Activated naive CD8-positive, alpha-beta T cell (primary cell): ENCODE measurements around the gene EPS8L3.
"Not testable (repeated sequence)": the region's sequence is repeated elsewhere in the genome, so short reads cannot be mapped to it uniquely, and the experiment has no call there.

Source experiments
- H3K27ac Mint-ChIP-seq: one replicate; pipeline ENCODE4 v1.8.0; 2021; ENCODE audit warnings: mixed read lengths
- H3K27me3 Mint-ChIP-seq: one replicate; pipeline ENCODE4 v1.8.0; 2021; ENCODE audit warnings: mixed read lengths
- H3K36me3 Mint-ChIP-seq: one replicate; pipeline ENCODE4 v1.8.0; 2021; ENCODE audit warnings: mixed read lengths
- H3K4me1 Mint-ChIP-seq: one replicate; pipeline ENCODE4 v1.8.0; 2021; ENCODE audit warnings: low read depth, mixed read lengths
- H3K4me3 Mint-ChIP-seq: one replicate; pipeline ENCODE4 v1.8.0; 2021; ENCODE audit warnings: mild to moderate bottlenecking, mixed read lengths
- H3K9me3 Mint-ChIP-seq: one replicate; pipeline ENCODE4 v1.8.0; 2021; ENCODE audit warnings: low read depth, mixed read lengths

Gene EPS8L3

GRCh38 chr1:109800291-109800690 is 36.6 kb upstream of the EPS8L3 start:
- H3K27ac Mint-ChIP-seq, result no peak overlapping the region
- no peaks in the 10 kb centered on the region for H3K27me3 Mint-ChIP-seq
- no peaks in the 10 kb centered on the region for H3K36me3 Mint-ChIP-seq
- peaks cover 74% of the 10 kb centered on the region for H3K4me1 Mint-ChIP-seq
- no peak overlapping the region for H3K4me3 Mint-ChIP-seq
- no peaks in the 10 kb centered on the region for H3K9me3 Mint-ChIP-seq

GRCh38 chr1:109799445-109799844 is 35.7 kb upstream of the EPS8L3 start:
- H3K4me1 Mint-ChIP-seq, result peaks cover 75% of the 10 kb centered on the region
- no peak overlapping the region for H3K4me3 Mint-ChIP-seq
- H3K36me3 Mint-ChIP-seq, result no peaks in the 10 kb centered on the region
- H3K27ac Mint-ChIP-seq, result no peak overlapping the region
- no peaks in the 10 kb centered on the region for H3K27me3 Mint-ChIP-seq
- no peaks in the 10 kb centered on the region for H3K9me3 Mint-ChIP-seq

DNA sequence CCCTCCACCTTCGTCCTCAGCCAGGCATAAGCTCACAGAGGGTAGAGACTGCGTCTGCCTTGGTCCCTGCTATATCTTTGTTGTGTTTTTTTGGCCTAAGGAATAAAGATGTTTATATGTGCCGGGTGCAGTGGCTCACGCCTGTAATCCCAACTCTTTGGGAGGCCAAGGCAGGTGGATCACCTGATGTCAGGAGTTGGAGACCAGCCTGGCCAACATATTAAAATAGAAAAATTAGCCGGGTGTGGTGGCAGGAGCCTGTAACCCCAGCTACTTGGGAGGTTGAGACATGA is 33.5 kb upstream of the EPS8L3 start:
- Mint-ChIP-seq H3K4me1 (peaks cover 72% of the 10 kb centered on the region), H3K27ac (peak overlapping the region; percentile 47)
- not testable (repeated sequence) for H3K36me3 Mint-ChIP-seq, H3K4me3 Mint-ChIP-seq, H3K27me3 Mint-ChIP-seq, H3K9me3 Mint-ChIP-seq

DNA sequence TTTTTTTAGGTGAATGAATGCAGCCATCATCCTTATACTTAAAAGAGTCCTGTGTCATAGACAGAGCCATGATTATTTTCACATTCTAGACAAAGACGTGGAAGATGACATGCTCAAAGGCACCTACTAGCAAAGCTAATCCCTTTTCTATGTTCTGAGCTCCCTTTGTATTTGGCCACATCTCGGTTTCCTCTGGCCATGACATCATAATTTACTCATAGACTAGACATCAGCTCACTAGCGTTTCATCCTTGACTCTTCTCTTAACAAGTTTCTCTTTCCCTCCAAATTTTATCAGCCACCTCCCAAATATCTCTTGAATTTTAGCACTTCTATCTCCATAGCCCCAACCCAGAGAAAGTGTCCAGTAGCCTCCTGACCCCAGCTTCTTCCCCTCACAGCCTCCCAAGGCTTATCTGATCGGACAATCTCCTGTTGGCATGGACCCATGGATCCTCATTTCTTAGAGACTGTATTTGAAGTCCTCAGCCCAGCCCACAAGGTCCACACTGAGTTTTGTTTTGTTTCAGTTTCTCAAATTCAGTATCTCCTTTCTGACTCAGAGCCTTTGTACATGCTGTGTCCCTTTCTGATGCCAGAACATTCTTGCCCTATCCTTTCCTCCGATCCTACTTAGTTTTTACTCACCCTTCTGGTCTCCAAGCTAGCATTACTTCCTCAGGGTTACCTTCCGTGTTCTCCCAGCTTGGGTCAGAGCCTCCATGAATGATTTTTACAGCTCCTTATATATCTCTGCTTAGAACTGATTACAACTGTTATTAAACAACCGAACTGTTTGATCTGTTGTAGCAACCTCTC is 33.0 kb upstream of the EPS8L3 start:
- Mint-ChIP-seq H3K27me3 (no peaks in the 10 kb centered on the region), H3K36me3 (no peaks in the 10 kb centered on the region), H3K27ac (peak overlapping the region; percentile 47), H3K9me3 (no peaks in the 10 kb centered on the region), H3K4me1 (peaks cover 71% of the 10 kb centered on the region), H3K4me3 (no peak overlapping the region)

DNA sequence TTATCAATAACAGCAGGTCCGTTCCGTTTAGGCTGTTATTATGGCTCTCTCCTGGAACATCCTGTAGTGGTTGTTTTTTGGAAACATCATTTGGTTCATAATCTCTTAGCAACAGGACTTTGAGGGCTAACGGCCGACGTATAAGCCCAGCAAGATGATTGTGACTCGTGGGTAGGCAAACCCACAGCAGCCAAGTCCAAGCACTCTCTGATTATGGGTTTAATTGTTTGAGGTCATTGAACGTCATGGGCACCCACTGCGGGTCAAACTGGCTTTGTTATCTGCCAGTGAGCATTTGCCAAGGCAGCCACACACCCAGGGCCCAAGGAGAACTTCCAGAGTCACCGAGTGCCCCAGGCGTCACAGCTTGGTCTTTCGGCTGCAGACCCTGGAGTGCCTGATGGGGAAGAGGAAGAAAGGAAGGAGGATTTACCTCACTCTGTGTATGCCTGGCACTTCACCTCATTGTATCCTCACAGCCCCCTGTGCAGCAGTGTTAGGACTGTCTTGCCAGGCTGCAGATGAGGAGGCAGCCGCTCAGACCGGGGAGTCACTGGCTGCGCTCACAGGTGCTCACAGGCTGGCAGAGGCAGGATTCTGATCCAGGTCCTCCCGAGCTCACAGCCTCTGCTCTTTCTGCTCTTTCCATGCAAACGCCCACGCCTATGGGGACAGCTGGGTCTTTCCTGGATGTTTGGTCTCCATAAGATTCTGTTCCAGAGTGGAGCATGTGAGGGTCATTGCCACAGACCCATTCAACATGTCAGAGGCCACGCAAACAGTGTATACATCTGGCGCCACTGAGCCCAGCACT is 30.8 kb upstream of the EPS8L3 start:
- no peaks in the 10 kb centered on the region for H3K36me3 Mint-ChIP-seq
- H3K4me3 Mint-ChIP-seq, result no peak overlapping the region
- H3K4me1 Mint-ChIP-seq, result peaks cover 73% of the 10 kb centered on the region
- H3K9me3 Mint-ChIP-seq, result no peaks in the 10 kb centered on the region
- H3K27ac Mint-ChIP-seq, result peak overlapping the region; percentile 34
- H3K27me3 Mint-ChIP-seq, result no peaks in the 10 kb centered on the region

- Mint-ChIP-seq H3K36me3 (no peaks in the 10 kb centered on the region), H3K27me3 (no peaks in the 10 kb centered on the region), H3K4me3 (no peak overlapping the region), H3K4me1 (peaks cover 74% of the 10 kb centered on the region), H3K9me3 (no peaks in the 10 kb centered on the region), H3K27ac (peak overlapping the region; percentile 70)
Observed at GRCh38 chr1:109793486-109794318, 30.0 kb upstream of the EPS8L3 start.

DNA sequence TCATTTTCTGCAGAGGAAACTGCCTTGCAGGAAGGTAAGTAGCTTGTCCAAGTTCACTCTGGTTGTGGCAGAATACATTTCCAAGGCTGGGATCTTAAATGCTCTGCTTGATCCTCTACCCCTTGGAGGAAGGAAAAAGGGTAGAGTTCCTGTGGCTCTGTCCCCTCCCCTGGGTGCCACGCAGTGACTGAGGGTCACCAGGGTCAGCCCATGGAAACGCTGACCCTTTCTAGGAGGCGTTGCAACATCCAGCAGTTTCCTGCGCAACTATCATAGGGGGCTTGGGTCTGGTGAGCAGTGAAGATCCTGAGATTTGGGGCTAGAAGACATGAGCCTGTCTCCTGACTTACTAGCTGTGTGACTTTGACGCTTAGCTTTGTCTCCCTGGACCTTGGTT is 29.4 kb upstream of the EPS8L3 start:
- Mint-ChIP-seq H3K27me3 (no peaks in the 10 kb centered on the region), H3K27ac (peak overlapping the region; percentile 70), H3K36me3 (no peaks in the 10 kb centered on the region), H3K4me3 (no peak overlapping the region), H3K9me3 (no peaks in the 10 kb centered on the region), H3K4me1 (peaks cover 69% of the 10 kb centered on the region)

DNA sequence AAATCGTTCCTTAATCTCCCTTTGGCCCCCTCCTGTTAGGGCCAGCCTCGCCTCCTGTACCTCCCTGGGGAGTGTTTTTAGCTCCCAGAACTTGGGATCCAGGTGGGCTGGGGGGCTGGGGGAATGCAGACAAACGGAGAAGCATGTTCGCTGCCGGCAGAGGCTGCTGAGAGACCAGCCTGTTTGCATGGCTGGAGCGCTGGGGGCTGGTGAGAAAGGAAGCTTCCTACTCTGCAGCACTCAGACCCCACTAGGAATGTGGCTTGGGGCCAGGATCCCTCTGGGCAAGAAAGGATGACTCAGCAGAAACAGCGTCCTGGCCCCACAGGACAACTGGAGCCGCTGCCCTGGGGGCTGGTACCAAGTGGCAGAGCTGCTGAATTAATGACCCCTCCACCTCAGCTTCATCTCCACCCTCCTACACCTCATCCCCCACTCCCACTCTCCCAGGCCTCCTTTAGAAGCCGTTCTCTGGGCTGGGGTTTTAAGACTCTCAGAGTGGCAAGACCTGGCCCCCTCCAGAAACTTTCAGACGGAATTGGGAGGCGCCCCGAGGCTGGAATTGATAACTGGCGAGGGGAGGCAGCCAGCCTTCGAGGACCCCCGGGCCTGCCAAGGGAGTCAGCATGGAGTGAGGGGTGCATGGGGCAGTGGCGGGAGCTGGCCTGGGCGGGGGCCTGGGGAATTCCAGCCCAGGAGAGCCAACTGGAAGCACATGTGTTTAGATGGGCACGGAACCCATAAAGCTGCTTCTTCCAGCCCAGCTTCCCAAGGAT is 28.5 kb upstream of the EPS8L3 start:
- Mint-ChIP-seq H3K9me3 (no peaks in the 10 kb centered on the region), H3K27ac (no peak overlapping the region), H3K4me1 (peaks cover 62% of the 10 kb centered on the region), H3K27me3 (no peaks in the 10 kb centered on the region), H3K4me3 (no peak overlapping the region), H3K36me3 (no peaks in the 10 kb centered on the region)

GRCh38 chr1:109791495-109792043 is 27.8 kb upstream of the EPS8L3 start:
- H3K4me3 Mint-ChIP-seq, result peak overlapping the region; percentile 23
- no peaks in the 10 kb centered on the region for H3K9me3 Mint-ChIP-seq
- no peaks in the 10 kb centered on the region for H3K27me3 Mint-ChIP-seq
- peak overlapping the region; percentile 92 for H3K27ac Mint-ChIP-seq
- peaks cover 57% of the 10 kb centered on the region for H3K4me1 Mint-ChIP-seq
- no peaks in the 10 kb centered on the region for H3K36me3 Mint-ChIP-seq

- Mint-ChIP-seq H3K9me3 (no peaks in the 10 kb centered on the region), H3K4me1 (peaks cover 57% of the 10 kb centered on the region), H3K27ac (peak overlapping the region; percentile 92), H3K27me3 (no peaks in the 10 kb centered on the region), H3K4me3 (peak overlapping the region; percentile 30), H3K36me3 (no peaks in the 10 kb centered on the region)
Observed at GRCh38 chr1:109790735-109791494, 27.2 kb upstream of the EPS8L3 start.

GRCh38 chr1:109790329-109790728 is 26.6 kb upstream of the EPS8L3 start:
- Mint-ChIP-seq H3K4me1 (peaks cover 57% of the 10 kb centered on the region), H3K27ac (peak overlapping the region; percentile 92), H3K36me3 (no peaks in the 10 kb centered on the region), H3K4me3 (peak overlapping the region; percentile 30), H3K27me3 (no peaks in the 10 kb centered on the region), H3K9me3 (no peaks in the 10 kb centered on the region)

- Mint-ChIP-seq H3K4me3 (no peak overlapping the region), H3K9me3 (no peaks in the 10 kb centered on the region), H3K27me3 (no peaks in the 10 kb centered on the region), H3K36me3 (no peaks in the 10 kb centered on the region), H3K27ac (peak overlapping the region; percentile 92), H3K4me1 (peaks cover 53% of the 10 kb centered on the region)
Observed at GRCh38 chr1:109789551-109790180, 25.9 kb upstream of the EPS8L3 start.

DNA sequence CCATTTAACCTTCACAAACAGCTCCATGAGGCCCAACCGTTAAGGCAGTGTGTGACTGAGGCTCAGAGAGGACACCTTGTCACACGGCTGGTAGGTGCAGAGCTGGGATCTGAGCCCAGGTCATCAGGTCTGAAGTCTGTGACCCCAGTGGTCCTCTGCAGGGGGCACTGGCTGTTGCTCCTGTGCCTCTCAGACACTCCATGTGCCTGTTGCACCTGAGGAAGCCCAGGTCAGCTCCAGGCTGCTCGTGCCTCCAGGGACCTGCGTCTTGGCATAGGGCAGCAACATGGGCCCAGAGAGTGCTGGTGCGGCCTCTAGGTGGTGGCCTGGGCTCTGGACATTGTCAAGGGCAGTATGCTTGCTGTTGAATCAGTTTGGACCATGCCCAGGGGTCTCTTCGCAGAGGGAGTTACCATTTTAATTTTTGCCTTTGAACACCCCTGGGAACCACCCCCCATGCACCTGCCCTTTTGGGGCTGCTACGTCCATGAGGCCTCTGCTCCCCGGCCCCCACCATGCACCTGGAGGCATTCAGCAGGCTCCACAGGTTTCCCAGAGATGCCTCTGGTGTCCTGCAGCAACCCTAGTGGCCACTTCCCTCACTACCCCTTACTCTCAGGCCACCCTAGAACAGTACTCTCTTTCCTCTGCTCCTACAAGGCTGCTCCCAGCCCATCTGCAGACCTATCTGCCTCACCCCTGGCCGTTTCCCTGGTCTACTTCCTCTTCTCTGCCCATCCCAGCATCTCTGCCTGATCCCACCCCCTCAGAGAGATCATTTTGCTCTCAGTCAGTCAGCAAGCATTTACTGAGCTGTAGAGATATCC is 25.2 kb upstream of the EPS8L3 start:
- Mint-ChIP-seq H3K27ac (peak overlapping the region; percentile 35), H3K4me1 (peaks cover 47% of the 10 kb centered on the region)

More for the DNA sequence above, 25.2 kb upstream of the EPS8L3 start:
- H3K27me3 Mint-ChIP-seq, result no peaks in the 10 kb centered on the region
- H3K36me3 Mint-ChIP-seq, result no peaks in the 10 kb centered on the region
- no peak overlapping the region for H3K4me3 Mint-ChIP-seq
- H3K9me3 Mint-ChIP-seq, result no peaks in the 10 kb centered on the region
